GM21515 (cell line): ENCODE results near the gene DLG2.

Experiments used
- ATAC-seq: cut with Tn5 transposase; IDR thresholded peaks from one replicate; pipeline ENCODE4 v1.9.1; 2021; ENCODE audit not compliant: unreplicated experiment

Gene DLG2

DNA sequence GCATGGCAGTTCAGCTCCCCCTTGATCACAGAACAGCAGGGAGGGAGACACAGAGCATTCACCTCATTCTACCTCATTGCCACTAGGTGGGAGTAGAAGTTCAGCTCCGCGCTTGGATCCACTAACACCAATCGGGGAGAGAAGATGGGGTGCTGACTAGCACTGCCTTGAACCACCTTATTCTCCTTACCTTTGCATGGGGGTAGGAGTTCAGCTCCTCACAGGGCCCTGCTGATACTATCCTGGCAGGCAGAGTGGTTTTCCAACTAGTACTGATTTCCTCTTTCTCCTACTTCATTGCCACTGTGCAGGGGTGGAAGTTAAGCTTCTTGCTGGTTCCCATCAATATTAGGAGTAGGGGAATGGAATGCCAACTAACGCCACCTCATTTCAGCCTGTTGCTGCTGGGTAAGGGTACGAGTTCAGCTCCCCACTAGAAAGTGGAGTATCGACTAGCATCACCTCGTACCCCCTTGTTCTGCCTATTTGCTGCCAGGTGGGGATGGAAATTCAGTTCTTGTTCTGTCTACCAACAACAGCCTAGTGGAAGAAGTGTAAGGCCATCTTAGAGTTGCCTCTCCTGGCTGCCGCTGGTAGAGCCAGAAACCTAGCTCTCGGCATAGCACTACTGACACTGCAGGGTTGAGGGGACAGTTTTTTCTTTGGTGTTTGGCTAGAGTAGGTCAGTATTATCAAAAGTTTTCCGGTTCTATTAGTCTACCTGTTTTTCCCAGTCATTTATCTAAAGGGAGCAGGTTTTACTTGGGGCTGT is 1790.1 kb downstream of the DLG2 start:
- peak; percentile 89 for ATAC-seq

DNA sequence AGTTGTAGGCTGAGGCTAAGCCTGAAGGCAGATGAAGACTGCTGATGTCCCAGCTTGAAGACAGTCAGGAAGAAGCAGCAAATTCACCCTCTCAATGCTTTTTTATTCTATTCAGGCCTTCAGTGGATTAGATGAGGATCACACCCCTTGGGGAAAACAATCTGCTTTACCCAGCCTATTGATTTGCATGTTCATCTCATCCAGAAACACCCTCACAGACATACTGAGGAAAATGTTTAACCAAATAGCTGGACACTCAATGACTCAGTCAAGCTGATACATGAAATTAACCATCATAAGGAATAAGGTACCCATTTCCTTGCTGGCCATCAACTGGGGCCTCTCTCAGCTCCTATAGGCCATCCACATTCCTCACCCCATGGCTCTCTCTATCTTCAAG is 1791.1 kb downstream of the DLG2 start:
- ATAC-seq = no peak

DNA sequence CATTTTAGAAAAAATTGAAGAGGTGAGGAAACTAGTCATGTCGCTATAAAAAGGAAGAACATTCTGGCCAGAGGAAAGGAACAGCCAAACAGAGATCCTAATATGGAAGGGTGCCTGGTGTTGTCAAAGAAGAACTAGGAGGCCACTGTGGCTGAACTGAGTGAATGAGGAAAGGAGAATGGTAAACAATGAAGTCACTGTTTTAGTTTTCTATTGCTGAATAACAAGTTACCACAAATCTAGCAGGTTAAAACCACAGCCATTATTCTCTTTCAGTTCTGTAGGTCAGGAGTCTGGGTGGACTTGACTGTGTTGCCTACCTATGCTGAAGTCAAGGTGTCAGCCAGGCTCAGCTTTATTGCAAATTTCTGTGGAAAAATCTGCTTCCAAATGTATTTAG is 1791.7 kb downstream of the DLG2 start:
- ATAC-seq = peak; percentile 90

DNA sequence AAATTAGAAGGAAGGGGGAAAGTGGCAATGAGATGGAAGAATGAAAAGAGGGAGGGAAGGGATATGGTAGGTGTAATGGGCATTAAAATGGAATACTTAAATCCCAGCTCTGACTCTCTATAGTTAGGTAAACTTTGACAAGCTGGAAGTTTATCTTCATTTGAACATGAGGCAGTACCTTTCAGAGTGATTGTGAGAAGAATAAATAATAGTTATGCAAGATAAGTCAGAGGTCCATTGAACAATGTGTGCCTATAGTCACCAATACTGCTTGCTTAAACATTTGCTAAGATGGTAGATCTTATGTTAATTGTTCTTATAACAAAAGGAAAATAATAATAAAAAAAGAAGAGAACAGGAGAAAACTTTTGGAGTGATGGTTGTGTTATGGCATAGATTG is 1795.2 kb downstream of the DLG2 start:
- no peak for ATAC-seq

DNA sequence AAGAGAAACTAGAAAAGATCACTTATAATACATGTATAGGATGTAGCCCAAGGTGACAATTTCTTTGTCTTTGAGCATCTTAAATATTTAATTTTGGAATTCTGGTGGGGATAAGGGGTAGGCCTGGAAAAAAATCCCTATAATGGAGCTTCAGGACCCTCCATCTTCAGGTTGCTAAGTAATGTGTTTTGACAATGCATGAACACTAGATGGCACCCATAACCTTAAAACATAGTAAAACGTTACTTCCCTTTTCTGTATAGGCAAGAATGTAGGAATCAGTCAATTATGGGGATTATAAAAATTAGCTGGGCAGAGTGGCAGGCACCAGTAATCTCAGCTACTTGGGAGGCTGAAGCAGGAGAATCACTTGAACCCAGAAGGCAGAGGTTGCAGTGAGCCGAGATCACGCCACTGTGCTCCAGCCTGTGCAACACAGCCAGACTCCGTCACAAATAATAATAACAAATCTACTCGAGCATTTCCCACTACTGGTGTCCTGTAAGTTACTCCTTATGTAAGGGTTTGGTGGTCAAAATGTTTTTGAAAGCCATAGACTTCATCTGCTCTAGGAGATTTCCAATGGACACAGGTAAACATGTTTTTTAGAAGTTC is 1799.1 kb downstream of the DLG2 start:
- peak; percentile 90 for ATAC-seq

DNA sequence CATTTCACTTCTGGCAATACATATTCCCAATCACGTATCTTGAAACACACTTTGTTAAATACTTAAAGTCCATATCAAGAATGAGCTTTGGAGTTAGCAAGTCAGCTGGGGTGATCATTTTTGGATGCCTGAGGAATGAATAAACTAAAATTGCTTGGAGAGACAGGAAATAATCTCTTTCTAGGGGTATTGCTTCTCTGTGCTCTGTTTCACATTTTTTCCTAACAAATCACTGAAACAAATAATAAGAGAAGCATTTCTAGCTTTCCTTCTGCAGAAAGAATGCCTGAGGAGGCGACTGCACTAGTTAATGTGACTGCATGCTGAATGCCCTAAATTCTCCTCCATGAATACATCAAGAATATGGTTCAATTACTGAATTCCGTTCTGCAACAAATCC is 1799.6 kb downstream of the DLG2 start:
- no peak for ATAC-seq

DNA sequence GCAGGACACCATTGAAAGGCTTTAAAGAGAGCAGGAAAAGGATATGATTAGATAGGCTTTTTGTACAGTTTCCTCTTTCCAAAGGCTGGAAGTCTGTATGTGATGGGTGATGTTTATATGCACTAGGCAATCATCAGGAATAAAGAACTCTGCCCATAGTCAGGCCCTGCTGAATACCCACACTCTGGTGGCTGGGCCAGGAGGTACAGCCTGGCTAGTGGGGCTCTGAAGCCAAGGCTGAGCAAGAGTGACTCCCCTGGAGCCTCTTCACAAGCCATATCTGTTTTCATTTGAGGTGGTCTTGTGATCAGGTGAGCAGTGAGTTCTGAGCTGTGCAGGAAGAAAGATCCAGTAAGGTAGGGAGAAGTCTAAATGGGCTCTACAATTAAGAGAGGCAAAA is 1801.1 kb downstream of the DLG2 start:
- ATAC-seq = no peak

DNA sequence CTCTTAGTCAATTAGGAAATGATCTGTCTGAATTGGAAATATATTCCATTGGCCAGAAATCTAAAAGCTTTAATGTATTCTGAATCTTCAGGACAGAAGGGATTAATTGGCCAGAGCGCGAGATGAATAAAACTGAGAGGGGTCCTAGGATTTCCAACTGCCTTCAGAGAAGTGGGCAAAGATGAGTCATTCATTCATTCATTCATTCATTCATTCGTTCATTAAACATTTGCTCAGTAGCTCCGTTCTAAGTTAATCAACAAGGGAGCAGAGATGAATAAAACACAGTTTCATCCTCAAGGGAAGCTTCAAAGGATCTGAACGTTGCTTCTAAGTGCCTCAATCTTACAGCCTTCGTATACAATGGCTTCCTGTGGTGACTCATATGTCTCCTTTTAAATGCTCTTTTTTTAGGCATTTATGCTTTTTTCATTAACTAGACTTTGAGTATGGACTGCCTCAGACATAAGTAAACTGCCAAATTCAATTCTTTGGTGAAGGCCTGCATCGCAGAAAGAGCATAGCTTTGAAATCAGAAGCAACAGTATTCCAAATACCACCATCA is 1803.6 kb downstream of the DLG2 start:
- no peak for ATAC-seq

DNA sequence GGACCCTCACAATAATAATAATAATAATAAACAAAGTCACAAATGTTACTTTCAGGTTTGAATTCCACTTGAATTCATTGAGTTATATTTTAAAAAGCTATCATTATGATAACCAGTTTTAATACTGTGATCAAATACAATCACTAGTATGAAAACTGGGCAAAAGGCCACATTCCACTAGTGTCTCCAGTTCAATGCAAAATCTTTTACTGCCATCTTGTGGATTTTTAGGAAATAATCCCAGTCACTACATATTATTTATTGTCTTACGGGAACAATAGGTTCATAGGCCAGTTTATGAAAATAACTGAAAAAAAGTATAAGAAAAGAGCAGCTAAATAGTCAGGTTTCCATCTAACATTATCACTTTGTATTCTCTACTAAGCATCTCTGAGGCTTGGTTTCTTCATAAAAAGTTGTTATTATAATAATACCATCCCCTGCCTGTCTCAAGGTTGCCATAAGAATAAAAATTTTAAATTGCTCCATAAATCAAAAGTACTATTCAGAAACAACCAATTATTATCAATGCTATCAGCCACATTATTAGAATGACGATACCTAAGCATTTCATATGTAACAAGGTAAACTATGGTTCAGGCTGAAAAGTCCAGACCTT is 1807.1 kb downstream of the DLG2 start:
- ATAC-seq = no peak

DNA sequence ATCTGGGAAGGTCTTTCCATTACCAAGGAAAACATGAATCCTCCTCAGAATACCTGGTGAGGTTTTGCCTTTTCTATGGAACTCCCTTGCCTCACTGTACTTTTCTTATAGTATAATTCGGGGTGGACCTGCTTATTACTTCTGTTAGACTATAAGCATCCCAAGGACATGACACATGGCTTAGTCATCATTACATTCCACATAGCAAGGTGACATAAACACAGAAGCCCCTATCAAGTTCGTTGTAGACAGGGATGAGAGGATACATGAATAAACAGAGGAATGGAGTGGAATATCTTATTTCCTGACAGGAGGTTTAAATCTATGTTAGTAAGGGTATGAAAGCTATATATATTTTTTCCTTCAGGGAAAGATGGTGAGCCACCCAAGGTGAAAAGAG is 1808.8 kb downstream of the DLG2 start:
- ATAC-seq = no peak

DNA sequence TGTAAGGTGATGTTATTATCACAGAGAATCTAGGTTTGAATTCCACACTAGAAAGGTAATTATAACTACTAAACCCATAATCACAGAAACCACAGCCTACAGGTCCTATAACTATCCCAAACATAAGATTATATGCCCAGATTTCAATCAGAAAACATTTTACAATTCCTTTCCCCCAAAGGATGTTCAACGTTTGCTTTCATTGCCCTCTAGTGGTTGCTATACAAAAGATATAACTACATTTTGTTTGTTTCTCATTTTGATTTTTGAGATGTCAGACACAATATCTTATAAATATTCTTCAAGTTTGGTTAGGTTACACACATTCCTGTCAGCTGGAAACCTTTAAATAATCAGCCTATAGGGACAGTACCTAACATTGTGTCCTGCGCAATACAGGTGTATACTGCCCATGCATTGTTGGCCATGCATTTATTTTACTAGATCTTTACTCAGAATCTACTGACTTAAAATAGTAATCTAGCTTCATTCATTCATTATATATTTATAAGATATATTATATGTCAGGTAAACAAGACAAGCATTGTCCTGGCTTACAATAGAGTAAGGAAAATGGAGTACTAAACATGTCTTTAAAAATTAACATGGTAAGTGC is 1810.5 kb downstream of the DLG2 start:
- ATAC-seq = no peak

DNA sequence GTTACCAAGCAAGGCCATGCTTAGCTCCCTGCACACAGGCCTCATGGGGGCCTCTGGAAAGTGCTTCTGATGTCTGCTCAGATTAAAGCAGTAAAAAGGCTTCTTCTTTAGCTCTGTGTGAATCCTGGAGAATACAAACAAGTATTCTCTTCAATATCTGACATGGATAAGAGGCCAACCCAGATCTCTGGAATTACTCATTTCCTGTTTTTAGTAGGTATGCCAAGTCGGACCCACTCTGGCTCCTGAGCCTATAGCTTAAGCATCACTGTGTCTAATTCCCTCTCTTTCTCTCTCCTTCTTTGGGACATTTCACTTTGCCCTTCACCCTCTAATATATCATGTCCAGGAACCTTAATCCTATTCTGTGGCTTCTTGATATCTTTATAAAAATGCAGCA is 1811.4 kb downstream of the DLG2 start:
- ATAC-seq = no peak

DNA sequence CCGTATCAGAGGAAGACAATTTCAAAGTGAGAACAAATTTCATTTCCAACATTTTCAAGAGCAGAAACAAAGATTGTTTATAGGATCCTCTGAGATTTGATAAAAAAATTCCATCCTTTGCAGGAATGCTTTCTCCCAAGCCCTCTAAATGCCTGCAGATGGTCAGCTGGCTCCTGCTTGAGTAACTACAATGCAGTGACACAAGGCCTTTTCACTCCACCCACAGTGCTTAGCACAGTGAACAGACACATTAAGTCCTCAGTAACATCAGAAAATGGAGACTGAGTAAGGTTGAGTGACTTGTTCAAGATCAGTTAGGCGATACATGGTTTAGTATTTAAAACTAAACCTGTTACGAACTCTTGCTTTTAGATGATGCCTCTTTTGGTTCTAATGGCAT is 1813.8 kb downstream of the DLG2 start:
- ATAC-seq = no peak

DNA sequence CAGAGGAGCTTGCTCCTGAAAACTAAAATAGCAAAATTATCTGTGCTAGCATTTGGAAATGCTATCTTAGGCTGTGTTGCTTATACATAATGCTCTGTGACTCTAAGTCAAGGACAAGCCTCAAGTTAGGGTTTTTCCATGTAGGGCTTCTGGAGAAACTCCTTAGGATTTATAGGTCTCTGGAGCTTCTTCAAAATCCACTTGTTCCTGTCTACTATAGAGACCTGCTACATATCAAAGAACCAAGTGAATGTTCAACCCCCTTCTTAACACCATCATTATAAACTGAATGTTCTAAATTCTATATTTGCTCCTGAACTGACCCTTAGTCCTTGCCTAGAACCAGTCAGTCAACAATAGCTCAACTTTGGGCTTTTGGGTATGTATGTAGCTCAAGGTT is 1817.9 kb downstream of the DLG2 start:
- ATAC-seq = no peak

DNA sequence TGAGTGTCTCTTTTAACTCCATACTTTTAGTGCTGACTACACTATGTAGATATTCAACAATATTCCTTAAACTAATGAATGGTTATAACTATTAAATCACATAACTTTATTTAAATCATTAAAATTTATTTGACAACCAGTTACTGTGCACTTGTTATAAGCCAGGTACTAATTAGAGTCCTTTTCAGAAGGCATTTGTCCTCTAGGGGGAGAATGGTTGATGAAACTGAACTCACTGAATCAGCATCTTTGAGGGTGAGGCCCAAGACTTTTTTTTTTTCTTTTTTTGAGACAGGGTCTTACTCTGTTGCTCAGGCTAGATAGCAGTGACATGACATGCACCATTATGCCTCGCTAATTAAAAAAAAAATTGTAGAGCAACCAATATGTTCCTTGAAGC is 1825.3 kb downstream of the DLG2 start:
- no peak for ATAC-seq

DNA sequence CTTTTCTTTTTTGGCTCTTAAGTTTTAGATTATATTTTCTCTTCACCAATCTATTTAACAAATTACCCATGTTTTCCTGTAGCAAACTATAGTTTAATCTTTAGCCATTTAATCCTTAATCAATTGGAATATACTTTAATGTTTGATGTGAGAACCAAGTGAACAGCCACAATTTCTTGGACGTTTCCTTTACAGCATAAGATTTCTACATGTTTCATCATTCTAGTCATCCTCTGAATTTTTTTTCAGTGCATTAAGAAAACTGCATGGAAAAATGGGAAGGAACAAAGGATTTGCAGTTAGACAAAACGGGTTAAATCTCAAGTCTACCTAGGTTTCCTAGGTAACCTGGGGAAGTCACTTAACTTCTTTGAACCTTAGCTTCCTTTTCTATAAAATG is 1833.8 kb downstream of the DLG2 start:
- no peak for ATAC-seq

DNA sequence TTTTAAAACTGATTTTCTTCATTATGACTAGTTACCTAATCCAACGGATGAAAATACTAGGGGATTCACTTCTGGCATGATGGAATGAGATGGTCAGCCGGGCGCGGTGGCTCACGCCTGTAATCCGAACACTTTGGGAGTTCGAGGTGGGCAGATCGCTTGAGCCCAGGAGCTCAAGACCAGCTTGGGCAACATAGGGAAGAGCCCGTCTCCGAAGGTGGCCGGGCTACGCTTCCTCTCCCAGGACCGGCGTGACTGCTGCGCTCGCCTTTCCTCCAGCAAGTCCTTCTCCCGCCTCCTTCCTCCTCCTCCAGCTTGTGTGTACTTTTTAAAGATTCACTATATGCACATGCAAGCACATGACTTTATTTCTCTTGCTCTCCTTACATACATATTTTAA is 1835.6 kb downstream of the DLG2 start:
- ATAC-seq = no peak

DNA sequence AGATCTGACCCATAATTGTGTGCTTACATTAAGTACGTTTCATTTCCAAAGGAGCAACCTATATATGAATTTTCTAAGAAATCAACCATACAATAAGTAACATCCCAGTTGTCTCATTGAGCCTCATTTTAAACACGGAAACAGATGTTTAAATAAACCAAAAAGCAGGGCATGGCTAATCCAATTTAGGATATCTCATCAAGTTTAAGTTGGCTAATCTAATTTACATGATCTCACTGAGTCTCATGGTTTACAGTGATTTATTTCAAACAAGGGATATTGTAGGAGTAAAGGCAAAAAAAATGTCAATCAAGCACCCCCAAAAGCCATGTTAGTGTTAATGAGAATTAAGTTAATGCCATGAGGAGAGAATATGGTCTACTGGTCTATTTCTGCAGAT is 1841.2 kb downstream of the DLG2 start:
- ATAC-seq = no peak

DNA sequence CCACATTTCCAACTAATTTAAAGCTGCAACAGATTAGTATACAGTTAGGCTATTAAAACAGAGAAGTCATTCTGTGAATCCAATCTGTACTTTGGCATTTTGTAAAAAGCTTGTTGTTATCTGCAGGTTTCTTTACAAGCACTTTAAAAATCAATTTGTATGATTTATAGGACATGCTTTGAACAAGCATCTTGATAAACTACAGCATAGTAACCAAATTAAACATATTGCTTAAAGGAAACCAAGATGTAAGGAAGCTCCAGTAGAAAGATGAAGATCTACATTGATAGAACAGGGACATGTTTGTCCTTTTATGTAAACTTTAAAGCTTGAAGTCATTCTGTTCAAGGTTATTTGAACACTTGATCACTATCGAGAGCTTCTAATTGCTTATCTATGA is 1842.7 kb downstream of the DLG2 start:
- ATAC-seq = no peak

DNA sequence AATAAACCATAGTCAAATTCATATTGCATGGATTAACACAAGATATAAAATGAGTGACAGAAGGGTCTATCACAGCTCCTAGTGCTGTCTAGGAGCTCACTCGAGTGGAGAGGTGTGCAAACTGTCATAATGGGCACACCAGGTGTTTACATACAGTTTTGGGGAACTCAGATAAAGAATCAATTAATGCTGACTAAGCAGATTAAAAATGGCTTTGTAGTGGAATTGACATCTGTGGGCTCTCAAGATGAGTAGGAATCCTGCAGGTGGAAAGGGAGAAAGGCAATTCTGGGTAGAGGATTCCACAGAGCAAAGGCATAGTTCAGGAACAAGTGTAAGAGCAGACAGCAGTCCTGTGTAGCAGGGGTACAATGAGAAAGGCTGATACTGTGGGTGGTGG is 1844.8 kb downstream of the DLG2 start:
- ATAC-seq = no peak

DNA sequence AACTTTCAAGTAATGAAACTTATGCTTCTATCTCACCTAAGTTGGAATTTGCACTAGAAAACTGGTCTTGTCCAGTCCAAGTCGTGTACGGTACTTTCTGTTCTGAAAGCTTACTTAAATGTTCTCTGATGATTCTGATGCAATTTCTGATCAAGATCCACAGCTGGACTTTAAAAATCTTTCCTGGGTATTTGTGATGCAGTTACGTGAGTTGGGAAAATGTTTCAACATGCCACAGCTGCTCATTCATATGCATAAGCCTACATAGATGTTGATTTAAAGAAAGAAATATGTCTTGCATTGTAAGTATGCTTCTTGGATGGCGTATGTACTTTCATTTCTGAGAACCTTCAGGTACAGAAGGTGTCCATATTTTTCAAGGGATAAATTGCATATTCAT is 1847.3 kb downstream of the DLG2 start:
- no peak for ATAC-seq

DNA sequence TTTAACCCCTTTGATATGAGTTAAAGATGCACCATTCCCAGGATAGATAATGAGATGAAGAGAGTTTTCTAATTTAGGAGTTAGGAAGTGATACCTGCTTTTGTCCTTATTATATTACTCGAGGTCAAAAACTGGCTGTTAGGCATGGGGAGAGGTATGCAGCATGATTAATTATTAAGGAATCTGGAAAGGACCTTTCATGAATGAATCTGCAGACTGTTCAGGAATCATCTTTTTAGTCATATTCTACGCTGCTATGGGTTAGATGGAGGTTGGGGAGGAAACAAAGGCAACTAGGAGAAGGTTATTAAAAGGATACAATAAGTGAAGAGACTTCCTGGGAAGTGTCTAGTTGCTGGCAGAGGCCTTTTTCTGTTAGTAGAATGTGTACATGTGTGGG is 1848.5 kb downstream of the DLG2 start:
- no peak for ATAC-seq
